Islet precursor cell (in vitro differentiated cells): Measurements from ENCODE around the gene DPPA3.
A peak's percentile ranks its signal among the peaks of the same experiment; 100 is the strongest.
"Not testable (repeated sequence)": the region's sequence is repeated elsewhere in the genome, so short reads cannot be mapped to it uniquely, and the experiment has no call there.

Experiments used
- DNase-seq: peaks from one replicate; pipeline ENCODE4 v3.0.0-alpha.2; 2018

The DPPA3 gene

GRCh38 chr12:7731486-7731885, 20.3 kb downstream of the DPPA3 start:
- no peak for DNase-seq

- no peak for DNase-seq
Measured at GRCh38 chr12:7732993-7733392, 21.8 kb downstream of the DPPA3 start.

GRCh38 chr12:7747246-7747645, 36.0 kb downstream of the DPPA3 start, which contains the start of gene CLEC4C:
TSS of gene CLEC4C (minus strand) at chr12:7747375. CDS start at chr12:7747348, 27 bp downstream.
- DNase-seq: no peak

DNA sequence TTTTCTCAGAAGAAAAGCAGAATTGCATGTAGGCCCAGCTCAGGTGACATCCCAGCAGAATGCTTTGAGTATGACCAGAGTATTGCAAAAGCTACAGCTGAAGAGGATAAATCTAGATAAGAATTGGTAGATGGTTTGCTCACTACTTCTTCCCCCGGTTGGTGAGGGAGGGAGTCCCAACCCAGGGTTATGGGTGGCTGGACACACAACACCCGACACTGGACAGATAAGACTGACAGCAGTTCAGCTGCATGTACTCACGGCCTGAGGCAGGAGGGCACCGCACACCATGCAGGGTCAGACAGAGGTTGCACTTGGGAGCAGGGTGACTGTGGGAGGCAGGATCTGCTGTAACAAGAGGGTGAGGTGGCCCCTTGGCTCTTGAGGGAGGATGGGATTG, 37.6 kb downstream of the DPPA3 start:
- DNase-seq: peak; percentile 75

GRCh38 chr12:7749442-7749841, 38.2 kb downstream of the DPPA3 start:
- DNase-seq: no peak

- DNase-seq: no peak
Measured at GRCh38 chr12:7750350-7750749, 39.1 kb downstream of the DPPA3 start.

- DNase-seq: no peak
Measured at GRCh38 chr12:7751394-7751793, 40.2 kb downstream of the DPPA3 start.

DNA sequence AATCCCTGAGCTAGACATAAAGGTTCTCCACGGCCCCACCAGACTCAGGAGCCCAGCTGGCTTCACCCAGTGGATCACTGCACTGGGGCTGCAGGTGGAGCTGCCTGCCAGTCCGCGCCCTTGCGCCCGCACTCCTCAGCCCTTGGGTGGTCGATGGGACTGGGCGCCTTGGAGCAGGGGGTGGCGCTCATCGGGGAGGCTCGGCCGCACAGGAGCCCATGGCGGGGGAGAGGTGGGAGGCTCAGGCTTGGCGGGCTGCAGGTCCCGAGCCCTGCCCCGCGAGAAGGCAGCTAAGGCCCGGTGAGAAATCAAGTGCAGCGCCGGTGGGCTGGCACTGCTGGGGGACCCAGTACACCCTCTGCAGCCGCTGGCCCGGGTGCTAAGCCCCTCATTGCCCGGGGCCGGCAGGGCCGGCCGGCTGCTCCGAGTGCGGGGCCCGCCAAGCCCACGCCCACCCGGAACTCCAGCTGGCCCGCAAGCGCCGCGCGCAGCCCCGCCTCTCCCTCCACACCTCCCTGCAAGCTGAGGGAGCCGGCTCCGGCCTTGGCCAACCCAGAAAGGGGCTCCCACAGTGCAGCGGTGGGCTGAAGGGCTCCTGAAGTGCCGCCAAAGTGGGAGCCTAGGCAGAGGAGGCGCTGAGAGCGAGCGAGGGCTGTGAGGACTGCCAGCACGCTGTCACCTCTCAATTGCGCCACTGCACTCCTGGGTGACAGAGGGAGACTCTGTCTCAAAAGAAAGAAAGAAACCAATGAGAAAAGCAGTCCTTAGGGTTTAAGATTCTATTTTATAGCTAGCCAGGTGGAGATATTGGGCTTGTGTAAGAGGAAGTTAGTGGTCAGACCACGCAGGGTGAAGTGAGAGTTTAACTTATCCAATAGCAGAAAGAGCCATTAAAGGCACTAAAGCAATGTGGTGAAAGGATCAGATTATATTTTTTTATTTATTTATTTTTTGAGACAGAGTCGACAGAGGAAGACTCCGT, 41.0 kb downstream of the DPPA3 start:
- DNase-seq: not testable (repeated sequence)

DNA sequence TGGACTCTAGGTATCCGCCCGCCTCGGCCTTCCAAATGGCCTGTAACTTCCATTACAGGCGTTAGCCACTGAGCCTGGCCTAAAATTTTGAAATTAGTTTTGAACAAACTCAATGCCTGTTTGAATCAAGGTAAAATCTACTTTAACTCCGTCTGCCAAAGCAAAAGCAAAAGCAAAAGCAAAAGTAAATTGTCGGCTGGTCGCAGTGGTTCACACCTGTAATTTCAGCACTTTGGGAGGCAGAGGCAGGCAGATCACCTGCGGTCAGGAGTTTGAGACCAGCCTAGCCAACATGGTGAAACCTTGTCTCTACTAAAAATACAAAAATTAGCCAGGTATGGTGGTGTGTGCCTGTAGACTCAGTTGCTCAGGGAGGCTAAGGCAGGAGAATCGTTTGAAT, 44.4 kb downstream of the DPPA3 start:
- DNase-seq: not testable (repeated sequence)

DNA sequence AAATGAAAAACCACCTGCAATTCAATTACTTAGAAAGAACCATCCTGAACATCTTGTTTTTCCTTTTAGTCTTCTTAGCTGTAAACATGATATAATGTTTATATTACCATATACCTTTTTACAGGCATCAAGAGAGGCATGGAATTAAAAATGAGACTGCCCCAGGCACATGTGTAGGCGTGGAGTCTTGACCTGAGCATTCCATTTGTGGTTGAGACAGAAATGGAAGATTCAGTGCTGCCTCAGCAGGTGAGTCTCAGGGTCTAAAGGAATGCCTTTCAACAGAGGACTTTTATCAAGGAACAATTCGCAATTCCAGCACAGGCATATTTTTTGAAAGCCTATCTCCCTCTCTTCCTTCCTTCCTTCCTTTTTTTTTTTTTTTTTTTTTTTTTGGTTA, 45.8 kb downstream of the DPPA3 start:
- no peak for DNase-seq

DNA sequence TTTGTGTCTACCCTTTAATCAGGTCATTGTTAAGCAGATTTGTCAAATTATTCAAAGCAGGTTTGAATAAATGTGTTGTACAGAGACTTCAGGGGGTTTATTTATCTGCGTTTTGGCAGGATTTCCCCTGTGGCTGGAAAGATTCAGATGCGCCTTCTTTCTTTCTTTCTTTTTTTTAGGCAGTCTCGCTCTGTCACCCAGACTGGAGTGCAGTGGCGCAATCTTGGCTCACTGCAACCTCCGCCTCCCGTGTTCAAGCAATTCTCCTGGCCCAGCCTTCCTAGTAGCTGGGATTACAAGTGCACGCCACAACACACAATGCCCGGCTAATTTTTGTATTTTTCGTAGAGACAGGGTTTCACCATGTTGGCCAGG, 47.5 kb downstream of the DPPA3 start:
- no peak for DNase-seq
